GM10248 (cell line): Measurements from ENCODE around the gene UGP2.

Experiments
- CTCF ChIA-PET: fragments of 300-600 bp; sonication (Branson Sonifier 250); formaldehyde crosslinking; extraction: SDS; loops from one replicate; lab custom pipeline; 2021; ENCODE audit warnings: antibody characterized with exemption; lab: Yijun Ruan, JAX
- POLR2A ChIA-PET: fragments of 350-650 bp; sonication (Branson Sonifier 250); formaldehyde crosslinking; extraction: SDS; loops from one replicate; lab custom pipeline; 2020; ENCODE audit warnings: antibody characterized with exemption; lab: Yijun Ruan, JAX
- DNase-seq: peaks from one replicate; pipeline ENCODE4 v3.0.0; 2012; ENCODE audit errors: extremely low spot score
- CTCF ChIP-seq: IDR thresholded peaks from 2 replicates; pipeline ENCODE4 v1.5.1; 2012; ENCODE audit warnings: mild to moderate bottlenecking, low read depth; ENCODE audit errors: extremely low read depth, missing control alignments, control extremely low read depth

UGP2 gene

GRCh38 chr2:63893163-63893562 lies 51.5 kb downstream of the UGP2 start:
- DNase-seq, result no peak
- ChIA-PET CTCF (interaction anchor here (2.1 kb wide), 1 partner anchor 10 kb away, joined by 10 read pairs; no protein-coding TSS in a partner anchor), POLR2A (no interaction called here)
- no peak for TF ChIP-seq CTCF

GRCh38 chr2:63894167-63894566 lies 52.5 kb downstream of the UGP2 start:
- no peak for TF ChIP-seq CTCF
- POLR2A ChIA-PET, result no interaction called here
- no peak for DNase-seq
- CTCF ChIA-PET, result interaction anchor here (2.1 kb wide), 1 partner anchor 11 kb away, joined by 10 read pairs; no protein-coding TSS in a partner anchor

- DNase-seq, result no peak
- TF ChIP-seq CTCF, result no peak
- ChIA-PET CTCF (interaction anchor here (0.9 to 2.7 kb wide), 2 partner anchors 10 to 22 kb away, joined by 3 to 10 read pairs; no protein-coding TSS in a partner anchor), POLR2A (no interaction called here)
Measured at GRCh38 chr2:63898839-63899238, 57.1 kb downstream of the UGP2 start.

- ChIA-PET CTCF (interaction anchor here (0.8 to 2.7 kb wide), 5 partner anchors 9 to 49 kb away, joined by 3 to 10 read pairs (median 3); no protein-coding TSS in a partner anchor), POLR2A (no interaction called here)
- DNase-seq, result no peak
- no peak for TF ChIP-seq CTCF
Measured at GRCh38 chr2:63899639-63900038, 57.9 kb downstream of the UGP2 start.

GRCh38 chr2:63902149-63902548 lies 60.5 kb downstream of the UGP2 start:
- ChIA-PET CTCF (no interaction called here), POLR2A (no interaction called here)
- no peak for TF ChIP-seq CTCF
- DNase-seq, result no peak

- ChIA-PET POLR2A (no interaction called here), CTCF (no interaction called here)
Measured at GRCh38 chr2:63903003-63903402, 61.3 kb downstream of the UGP2 start.

More at GRCh38 chr2:63903003-63903402, 61.3 kb downstream of the UGP2 start:
- DNase-seq, result peak; percentile 25
- TF ChIP-seq CTCF, result no peak
